ENCODE measurements around the gene PROK1.

PROK1 gene

DNA sequence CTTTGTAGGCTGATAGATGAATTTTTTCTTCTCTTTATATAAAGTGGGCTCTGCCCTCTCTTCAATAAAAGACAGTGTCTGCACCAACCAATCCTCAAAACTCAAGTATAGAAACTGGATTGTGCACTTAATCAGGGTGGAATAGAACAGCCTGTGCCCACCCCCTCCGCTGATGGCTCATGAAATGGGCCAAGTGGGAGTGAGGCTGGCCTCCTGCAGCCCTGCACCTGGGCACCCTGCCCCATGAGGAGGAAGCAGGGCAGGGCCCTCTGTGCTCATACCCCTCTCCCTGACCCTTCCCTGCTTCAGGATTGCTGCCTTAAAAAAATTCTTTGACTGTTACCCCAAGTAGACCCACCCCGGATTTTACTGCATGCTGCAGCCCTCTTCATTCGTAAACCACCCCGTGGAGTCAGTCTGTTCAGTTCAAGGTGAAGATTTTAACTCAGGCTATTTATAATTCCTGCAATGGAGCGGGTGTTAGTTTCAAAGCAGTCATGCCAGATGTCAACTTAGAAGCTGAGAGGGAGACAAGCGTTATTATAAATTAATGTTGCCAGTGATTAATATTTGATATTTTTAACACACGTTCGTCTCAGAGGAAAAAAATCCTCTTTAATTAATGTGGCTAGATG is 15.8 kb downstream of the PROK1 start:
- DNase-seq, result no peak

DNA sequence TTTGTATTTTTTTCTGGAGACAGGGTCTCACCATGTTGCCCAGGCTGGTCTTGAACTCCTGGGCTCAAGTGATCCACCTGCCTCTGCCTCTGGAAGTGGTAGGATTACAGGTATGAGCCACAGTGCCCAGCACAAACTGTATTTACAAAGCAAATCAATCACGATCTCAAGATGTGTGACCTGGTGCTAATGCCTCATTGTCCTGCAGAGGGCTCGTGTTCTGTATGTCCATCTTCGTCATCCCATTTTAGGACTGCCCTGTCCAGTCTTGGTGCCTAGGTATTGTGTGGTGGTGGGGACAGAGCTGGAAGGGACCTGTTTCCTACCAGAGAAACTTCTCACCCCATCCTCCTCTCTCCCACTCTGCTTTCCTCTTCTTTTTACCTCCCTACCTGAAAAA is 20.2 kb downstream of the PROK1 start:
- no peak for DNase-seq

DNA sequence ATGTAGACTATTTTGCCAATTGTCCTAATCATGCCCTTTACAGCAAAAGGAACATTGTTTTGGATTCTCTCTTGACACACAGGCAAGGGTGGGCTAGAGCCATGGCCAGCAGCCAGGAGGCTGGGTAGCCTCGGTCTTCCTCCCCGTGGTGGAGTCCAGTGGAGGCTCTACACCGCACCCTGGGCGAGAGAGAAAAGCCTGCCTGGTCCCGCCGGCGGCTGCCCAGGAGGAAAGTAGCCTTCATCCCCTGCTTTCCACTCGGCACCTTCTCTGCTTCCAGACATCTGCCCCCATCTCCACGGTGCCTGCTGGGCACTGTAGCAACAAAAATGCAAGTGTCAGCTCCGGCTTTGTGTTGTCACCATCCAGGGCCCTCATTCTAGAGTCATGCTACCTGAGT is 21.6 kb downstream of the PROK1 start:
- DNase-seq, result no peak

DNA sequence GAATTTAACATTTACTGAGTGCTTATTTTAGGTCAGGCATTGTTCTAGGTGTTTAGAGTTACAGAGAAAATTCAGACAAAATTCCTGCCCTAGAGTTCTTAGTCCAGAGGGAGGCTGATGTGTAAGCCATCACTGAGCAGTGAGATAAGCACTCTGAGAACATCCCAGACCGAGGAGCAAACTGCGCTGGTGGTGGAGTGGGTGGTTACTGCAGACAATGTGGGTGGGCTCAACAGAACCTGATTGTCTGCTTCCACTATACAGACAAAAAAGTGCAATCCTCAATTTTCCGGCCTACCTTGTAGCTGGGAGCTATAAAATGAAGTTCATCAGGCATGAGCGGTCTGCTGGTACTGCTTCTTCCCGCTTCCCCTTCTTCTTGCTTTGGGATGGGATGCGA is 23.5 kb downstream of the PROK1 start:
- no peak for DNase-seq

DNA sequence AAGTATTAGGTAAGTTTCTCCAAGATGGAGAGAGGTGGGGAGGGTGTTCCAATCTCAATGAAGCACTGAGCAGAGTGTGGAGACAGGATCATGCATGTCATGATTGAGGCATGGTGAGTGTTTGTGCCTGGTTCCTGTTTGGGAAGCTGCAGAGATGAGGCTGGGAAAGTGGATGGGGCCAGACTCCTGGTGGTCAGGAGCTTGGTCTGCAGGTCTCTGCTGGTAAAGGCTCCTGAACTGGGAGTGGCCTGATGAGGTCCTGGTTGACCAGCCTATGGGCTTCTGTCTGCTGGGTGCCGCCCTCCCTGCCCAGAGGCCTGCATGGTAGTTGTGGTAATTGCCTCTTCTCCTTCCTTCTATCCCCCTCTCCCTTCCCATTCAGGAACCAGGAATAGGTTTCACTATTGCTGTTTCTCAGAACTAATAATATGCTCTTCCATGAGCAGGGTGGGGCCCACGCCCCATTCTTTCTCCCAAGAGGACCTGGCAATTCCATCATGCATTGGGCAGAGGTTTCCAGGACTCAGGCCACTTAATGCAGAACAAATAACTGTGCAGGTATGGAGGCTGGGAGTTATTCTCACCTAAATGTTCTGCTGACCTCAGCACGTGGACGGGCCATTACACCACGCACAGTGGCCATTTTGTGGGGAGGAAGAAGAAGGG is 24.5 kb downstream of the PROK1 start:
- DNase-seq, result no peak

DNA sequence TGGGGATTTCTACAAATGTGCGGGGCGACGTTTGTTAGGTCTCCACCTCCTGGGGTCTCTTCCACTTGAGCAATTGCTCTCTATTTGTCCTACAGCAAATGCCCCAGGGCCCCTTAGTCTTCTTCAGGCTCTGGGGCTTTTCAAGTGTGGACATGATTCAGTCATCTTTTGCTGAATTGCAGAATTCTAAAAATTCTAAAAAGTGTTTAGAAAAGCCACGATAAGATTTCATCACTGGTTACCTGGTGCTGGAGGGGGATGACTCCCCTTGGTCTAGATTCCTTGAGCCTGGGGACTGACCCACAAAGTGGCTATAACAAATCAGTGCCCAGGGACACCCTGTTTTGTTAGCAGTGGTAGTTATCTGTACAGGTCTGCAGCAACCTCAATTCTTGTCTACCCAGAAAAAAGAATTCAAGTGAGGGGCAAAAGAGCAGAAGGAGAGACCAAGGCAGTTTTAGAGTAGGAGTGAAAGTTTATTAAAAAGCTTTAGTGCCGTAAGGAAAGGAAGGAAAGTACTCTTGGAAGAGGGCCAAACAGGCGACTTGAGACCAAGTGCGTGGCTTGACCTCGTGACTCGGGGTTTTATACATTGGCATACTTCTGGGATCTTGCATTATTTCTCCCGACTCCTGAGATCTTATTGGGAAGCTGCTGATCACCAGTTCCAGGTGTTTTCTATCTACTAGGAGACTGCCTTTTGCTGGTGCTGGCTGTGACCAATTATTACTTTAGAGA is 25.2 kb downstream of the PROK1 start:
- no peak for DNase-seq

DNA sequence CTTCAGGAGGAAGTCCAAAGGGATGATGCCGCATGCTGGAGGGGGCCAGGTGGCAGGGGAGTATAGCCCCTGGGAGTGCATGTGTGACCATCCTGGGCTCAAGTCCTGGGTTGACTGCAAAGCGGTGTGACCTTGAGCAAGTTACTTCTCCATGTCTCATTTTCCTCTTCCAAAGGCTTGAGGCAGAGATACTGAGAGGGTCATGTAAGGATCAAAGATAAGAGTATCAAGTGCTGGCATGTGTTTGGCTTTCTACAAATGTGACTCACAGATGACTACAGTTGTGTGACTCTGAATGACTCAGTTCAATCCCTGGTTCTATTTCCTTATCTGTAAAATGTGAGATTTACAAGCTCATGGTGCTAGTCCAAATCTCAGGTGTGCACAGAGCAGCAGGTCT is 26.1 kb downstream of the PROK1 start:
- DNase-seq, result no peak

DNA sequence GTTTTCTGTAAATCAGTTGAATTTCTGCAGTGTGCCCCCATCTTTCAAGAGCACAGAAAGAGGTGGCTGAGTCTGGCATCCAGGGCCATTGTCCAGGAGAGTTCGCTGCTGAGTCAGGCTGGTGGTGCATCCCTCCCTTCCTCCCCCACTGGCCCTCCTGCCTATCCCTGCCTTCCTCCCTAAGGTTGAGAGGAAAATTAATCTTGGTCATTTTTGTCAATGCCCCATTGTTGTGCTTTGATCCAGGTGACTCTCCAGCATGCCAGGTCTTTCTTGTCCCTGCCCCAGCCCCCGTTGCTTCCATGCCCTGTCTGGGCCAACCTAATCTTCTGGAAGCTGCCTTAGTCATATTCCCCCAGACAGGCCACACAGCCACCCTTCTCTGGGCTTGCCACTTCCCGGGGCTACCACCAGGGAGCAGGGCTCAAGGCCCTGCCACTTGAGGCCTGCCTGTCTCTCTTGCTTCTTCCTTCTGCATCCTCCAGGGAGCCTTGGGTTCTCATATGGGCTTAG is 26.6 kb downstream of the PROK1 start:
- no peak for DNase-seq

DNA sequence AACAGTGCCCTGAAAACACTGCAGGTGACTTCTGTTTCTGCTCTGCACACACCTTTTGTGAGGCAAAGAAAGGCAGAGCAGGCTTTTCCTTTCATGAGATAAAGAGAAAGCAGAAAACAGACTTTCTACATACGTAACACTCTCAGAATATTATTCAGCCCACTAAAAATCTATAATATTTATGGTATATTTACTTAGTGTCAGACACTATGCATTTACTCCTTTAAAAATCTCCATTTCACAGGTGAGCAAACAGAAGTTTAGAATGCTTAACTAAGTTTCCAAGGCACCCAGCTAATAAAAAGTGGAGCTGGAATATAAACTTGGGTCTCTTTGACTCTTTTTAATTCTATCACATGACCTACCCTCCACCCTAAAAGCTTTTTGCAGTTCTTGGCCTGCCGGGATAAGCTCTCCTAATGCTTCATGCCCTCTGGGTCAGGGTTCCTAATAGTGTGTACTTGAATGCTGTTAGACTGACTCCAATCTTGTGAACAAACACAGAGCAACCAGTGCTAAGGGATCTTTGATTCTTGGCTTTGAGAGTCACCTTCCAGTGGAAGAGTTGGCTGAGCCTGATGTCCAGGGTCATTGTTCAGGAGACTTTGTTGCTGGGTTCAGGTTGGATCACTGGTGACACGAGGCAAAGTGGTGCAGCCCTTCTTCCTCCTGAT is 27.2 kb downstream of the PROK1 start:
- DNase-seq, result no peak

DNA sequence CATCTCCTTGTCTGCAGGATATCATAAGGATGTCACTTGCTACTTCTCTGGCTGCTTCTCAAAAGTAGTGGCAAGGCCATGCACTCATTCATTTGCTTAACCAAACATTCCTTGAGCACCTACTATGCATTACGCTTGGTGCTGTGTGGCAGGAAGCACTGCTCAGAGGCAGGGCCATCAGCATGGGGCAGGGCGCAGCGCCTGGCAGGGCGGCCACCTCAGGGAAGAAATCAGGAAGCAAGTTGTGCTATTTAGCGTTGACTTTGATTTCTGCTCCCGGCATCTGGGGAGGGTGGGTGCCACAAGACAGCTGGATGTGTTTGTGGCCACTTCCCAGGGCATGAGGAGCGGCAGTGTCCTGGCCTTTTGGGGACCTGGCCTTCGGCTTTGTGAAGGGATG is 27.9 kb downstream of the PROK1 start:
- no peak for DNase-seq

DNA sequence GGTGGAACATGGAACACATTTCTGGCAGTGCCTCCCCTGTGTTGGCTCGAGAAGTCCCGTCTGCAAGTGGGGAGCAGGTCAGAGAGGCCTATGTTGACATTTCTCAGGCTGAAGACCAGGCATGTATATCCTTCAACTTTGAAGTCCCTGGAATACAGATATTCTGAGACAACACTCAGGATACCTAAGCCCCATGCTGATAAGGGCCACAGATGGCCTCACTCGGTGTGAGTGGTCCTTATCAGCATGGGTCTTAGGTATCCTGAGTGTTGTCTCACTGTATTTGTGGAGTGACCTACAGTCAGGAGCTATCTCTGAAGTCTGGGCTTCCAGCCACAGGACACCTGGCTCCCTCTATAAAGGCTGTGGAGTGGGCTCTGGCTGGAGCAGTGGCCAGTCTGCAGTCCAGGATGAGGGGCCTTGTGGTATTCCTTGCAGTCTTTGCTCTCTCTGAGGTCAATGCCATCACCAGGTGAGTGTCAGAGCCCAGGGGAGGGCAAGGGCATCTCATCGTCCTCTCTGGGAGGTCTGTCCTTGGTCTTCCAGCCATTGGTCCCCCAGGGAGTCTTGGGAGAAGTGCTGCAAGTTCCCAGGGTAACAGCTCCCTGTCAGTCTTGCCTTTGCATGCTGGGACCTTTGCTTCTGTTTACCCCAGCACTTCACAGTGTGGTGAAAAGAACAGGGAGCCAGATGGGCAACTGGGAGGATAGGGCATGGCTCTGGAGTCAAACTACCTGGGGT is 29.6 kb downstream of the PROK1 start:
- no peak for DNase-seq

DNA sequence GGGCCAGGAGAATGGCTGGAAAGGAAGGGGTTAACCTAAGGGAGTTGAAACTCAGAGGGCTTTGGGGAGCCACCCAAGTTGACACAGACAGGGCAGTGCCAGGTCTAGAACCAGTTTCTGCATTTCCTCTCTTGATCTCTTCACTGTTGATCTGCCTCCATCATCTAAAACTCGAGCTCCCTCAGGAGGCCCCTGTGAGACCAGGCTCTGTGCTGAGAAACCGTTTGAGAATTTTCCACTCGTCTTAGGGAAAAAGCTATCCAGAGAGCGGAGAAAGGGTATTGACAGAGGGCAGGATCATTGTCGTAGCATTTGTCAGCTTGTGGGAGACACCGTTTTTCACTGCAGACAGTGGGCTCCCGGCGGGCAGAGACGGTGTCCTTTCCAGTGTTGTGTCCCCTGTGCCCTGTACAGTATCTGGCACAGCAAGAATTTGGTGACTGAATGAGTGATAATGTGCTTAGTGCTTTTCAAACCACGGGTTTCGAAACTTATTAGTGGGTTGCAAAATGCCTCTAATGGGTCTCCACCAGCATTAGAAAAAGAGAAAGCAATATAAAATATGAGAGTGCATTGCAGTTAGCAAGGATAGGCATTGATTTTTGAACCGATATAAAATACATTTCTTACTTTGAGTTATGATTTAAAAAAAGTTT is 31.1 kb downstream of the PROK1 start:
- no peak for DNase-seq

DNA sequence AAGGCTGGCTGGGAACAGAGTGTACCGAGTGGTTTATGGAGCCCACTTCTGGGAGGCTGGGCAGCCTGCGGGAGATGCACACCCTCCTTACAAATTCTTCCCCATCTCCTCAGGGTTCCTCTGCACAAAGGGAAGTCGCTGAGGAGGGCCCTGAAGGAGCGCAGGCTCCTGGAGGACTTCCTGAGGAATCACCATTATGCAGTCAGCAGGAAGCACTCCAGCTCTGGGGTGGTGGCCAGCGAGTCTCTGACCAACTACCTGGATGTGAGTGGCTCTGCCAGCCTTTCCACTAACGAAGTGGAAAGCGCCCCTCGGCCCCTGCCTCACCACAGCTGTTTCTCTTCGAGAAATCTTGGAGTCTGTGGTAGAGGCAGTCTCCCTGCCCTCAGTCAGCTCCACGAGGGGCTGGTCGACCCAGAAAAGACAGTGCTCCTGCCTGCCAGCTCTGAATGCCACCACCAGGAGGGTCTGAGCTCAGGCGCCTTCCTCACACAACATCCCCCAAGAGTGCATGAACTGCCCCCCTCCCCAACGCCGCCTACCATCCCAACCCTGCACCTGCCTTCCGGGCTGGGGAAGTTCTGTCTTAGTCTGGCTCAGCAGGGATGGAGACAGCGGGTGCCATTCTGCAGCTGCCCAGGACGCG is 31.8 kb downstream of the PROK1 start:
- no peak for DNase-seq

DNA sequence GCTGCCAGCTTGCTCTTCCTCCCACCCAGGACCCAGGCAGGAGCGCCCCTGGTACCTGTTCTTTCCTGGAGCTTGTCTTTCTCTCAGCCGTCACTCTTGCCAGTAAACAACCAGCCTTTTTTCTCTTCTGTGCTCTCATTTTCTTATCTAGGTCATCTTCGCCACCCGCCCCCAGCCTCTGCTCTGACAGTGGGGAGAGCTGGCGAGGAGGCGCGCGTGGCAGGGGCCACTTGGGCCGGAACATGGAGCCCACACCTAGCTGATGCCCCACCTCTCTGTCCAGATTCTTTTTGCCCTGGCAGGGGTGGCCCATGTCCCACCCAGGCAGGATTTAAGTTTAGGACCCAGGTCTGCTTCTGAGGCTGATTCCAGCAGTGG is 32.3 kb downstream of the PROK1 start:
- DNase-seq, result no peak

DNA sequence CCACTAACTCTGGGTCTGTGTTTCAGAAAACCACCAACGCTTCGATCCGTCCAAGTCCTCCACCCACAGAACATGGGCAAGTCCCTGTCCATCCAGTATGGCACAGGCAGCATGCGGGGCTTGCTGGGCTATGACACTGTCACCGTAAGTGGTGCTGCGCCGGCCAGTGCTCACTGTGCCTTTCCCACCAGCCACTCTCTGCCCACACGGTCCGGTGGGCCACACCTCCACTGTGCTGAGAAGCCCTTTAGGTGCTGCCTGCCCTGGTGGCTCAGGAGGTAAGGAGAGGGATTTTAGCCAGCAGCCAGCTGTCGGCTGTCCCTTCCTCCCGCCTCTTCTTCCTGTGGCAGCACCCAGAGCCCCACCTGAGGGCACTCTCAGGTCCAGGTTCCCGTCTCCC is 33.9 kb downstream of the PROK1 start:
- no peak for DNase-seq

DNA sequence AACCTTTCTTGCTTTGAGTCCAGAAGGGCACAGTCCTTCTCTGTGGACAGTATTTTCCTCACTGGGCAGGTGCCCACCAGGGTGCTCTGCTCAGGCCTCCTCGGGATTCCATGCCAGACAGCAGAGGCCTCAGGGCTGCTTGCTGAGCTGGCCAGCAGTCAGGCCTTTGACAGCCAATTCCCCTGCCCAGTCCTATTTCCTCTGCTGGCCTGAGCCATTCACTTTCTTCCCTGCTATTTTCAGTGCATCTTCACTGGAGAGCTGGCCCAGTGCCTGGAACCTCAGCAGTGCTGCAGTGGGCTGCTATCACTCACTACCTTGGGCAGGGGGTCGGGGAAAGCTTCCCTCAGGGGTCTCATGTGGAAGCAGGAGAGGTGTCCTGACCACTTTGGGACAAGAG is 34.8 kb downstream of the PROK1 start:
- DNase-seq, result no peak

DNA sequence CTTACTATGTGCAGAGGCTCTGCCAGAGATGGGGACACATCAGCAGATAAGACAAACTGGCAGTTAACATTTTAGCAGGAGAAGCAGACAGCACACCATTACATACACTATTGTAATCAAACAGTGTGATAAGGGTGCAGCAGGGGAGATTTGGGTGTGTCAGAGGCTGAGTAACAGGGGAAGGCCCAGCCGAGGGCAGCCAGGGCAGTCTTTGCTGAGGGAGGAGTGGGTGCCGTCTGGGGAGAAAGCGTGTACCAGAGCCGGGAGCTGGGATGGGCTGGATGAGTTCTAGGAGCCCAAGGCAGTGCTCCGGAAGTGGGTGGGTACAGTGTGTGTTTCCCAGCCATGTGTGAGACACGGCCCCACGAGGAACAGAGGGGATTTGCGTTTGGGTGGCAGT is 36.8 kb downstream of the PROK1 start:
- DNase-seq, result no peak

DNA sequence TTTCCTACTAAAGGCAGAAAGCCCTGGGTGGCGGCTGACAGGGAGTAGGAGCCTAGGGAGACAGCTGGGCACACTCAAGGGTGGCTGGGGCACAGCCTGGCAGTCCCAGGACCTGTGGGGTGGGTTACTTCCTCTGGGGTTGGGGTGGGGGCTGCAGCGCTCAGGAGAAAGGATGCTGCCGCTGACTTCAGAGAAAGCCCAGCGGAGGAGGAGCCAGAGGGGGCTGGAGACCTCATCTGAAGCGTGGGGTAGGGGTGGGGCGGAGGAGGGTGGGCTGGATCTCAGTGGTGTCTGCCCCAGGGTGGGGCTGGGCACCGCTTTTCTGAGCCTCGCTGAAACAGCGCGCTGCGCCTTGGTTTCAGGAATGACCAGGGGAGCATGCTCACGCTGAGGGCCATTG is 37.2 kb downstream of the PROK1 start:
- no peak for DNase-seq

DNA sequence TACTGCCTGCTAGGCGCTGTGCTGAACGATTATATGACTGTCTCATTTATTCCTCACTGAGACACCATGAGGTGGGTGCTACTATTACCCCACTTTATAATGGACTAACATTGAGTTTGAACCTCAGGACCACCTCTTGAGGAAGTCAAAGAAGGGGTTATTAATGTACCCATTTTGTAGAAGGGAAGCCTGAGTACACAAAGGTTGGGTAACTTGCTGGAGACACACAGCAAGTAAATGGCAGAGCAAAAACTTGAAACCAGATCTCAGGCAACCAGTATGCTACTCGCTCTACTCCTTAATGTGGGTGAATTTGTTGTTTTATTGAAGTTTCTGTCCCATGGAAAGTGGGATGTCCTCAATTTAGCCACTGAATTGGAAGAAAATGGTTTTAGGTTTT is 37.9 kb downstream of the PROK1 start:
- no peak for DNase-seq

DNA sequence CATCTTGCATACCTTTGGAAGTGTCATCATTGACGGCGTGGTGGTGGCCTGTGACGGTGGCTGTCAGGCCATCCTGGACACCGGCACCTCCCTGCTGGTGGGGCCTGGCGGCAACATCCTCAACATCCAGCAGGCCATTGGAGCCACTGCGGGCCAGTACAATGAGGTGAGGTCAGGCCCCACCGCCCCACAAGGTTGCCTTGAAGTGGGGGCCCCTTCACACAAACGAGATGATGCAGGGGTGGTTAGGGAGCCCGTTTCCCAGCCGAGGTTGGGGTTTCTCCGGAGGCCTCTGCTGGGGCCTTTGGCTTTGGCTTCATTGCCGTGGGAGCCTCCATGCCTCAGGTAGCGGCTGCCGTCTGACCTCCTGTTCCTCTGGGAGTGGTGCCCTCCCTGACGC is 38.5 kb downstream of the PROK1 start:
- no peak for DNase-seq

DNA sequence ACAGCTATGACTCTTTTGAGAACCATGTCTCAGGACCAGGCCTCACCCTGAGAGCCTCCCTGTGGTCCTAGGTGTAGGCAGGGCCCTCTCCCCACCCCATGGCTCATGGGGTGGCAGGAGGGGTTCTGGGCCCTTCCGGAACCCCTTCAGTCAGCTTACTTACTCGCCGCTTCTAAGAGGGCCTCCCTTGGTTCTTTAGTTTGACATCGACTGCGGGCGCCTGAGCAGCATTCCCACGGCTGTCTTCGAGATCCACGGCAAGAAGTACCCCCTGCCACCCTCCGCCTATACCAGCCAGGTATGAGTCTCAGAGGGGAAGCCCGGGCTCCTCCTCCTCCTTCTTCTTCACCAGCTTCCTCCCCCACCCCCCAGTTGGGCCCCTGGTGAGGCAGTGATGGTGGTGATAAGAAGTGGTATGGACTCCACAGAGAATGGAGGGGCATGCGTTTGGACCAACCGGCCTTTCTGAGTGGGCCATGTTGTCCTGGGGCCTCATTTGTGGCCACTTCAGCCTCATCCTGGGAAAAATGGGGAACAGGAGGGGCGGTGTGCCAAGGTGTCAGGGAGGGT is 39.1 kb downstream of the PROK1 start:
- DNase-seq, result no peak

All from stimulated activated CD4-positive, alpha-beta T cell treated with anti-CD3 and anti-CD28 coated beads, Interleukin-2, amount 100 ng/mL, for 48 hours (primary cell).